ENCODE measurements around the gene PTTG1.

PTTG1 gene

DNA sequence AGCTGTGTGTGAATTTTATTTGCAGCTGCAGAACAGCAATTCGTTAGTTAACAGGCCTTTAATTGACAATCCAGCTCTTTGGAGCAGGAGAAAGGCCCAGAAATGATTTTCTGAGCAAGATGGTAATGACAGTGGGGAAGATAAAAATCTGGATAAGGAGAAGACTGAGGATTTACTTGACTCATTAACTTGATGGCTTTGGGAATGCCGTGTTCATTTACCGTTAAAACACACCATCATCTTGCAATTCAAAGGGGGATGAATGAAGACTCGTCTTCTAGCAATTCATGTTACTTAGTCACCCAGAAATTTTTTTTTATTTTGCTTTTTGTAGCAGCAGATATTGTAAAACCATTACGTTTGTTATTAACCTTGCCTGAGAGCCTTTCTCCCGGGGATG, 52.0 kb downstream of the PTTG1 start:
- DNase-seq (ENCODE audit: low spot score), result no peak

DNA sequence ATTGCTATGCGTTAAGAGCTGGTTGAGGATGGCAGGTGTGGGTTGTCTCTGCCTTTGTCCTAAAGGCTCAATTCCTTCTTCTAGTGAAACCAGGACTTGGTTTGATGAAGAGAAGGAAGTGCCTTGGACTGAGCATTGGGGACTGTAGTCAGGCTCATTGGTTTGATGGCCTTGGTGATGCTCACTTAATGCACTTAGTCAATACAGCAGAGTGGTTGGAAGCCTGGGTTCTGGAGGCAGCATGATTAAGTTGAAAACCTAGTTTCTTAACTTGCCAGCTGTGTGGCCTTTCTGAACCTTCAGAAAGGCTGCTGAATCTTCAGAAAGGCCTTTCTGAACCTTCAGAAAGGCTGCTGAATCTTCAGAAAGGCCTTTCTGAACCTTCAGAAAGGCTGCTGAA, 52.4 kb downstream of the PTTG1 start:
- no peak for DNase-seq (ENCODE audit: low spot score)

DNA sequence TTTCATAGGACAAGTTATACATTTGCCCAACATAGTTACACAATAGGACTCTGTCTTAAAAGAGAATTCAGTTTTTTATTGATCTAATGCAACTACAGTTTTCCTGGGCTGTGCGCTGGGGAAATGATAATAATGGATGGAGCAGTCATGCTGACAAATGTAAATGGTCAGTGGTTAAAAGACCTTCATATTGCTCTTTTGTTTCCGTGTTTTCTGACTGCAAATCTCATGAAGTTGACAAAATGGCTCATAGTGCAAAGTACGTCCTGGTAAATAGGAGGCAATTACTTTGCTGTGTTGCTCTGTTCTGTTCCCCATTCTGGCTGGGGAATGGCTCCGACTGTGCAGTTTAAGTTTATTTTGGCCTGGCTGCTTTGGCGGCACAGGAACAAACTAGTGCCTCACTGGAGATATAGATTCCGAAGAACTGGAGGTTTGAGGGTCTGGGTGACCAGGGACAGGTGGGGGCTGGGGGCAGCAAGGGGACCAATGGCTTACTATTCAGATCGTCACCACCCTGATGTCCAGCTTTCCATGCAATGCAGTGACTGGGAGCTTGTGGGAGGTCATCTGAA, 54.3 kb downstream of the PTTG1 start:
- no peak for DNase-seq (ENCODE audit: low spot score)

DNA sequence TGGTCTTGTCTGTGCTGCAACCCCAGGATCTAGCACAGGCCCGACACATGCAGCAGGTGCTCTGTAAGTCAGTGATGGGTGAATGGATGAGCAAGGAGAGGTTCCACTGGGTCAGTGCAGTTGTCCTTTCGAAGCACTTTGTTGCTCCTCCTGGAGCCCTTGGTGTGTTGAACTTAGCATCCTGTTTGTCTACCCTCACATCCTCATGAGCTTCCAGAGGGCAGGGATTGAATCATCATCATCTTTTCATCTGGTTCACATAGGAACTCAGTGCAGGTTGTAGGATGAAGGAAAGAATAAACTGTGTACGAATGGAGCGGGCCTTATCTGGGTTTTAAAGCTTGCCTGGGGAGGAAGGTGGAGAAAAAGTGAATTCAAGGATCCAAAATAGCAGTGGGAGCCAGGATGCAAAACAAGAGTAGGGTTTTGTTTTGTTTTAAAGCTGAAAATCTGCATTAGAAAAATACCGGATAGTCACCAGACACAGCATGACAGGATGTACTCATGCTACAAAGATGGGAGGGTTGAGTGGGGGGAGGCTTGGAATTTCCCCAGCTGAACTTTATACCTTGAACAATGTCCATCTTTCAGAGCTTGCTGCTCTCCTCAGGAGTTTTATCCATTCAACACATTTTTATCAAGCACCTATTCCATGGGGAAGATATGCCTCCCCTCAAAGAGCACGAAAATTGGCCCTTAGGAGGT, 55.8 kb downstream of the PTTG1 start:
- no peak for DNase-seq (ENCODE audit: low spot score)

DNA sequence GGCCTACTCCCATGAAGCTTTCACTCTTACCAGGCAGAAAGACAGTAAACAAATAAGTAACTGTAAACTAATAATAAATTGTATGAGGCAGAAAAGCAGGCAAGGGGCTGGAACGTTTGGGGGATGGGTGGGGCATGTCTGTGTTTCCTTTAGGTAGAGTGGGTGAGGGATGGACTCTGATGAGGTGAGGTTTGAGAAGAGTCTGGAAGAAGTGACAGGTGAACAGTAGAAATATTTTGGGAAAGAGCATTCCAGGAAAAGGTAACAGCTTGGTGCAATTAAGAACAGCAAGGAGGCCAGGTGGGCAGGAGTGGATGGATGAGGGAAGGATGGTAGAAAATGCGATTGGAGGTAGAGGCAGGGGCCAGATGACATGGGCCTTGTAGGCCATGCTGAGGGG, 56.5 kb downstream of the PTTG1 start:
- no peak for DNase-seq (ENCODE audit: low spot score)

All from CD4-positive, alpha-beta T cell treated with Interleukin-6 at 100 ng/mL for 8 hours (primary cell).